GM19238 (cell line): ENCODE results near the gene PTGER2.

Source experiments
- DNase-seq: peaks from one replicate; pipeline ENCODE4 v3.0.0; 2011; ENCODE audit warnings: low spot score; ENCODE audit not compliant: insufficient read length

Gene PTGER2

DNA sequence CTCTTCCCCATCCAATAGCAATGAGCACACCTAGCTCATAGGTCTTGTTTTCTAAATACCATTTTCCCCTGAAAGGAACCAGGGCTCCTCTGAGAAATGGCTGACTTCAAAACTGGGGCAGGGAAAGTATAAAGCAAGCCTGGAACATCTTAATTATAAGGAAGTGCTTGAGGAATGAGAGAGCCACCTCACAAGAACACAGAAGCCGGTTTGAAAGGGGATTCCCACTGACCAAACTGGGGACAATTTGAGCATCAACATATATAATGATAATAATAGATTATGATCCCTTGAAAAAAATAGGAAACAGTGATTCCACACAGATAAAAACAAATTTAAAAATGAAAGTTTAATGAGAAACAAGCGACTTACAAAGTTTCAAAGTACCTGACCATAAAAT lies 22.1 kb downstream of the PTGER2 start:
- no peak for DNase-seq

DNA sequence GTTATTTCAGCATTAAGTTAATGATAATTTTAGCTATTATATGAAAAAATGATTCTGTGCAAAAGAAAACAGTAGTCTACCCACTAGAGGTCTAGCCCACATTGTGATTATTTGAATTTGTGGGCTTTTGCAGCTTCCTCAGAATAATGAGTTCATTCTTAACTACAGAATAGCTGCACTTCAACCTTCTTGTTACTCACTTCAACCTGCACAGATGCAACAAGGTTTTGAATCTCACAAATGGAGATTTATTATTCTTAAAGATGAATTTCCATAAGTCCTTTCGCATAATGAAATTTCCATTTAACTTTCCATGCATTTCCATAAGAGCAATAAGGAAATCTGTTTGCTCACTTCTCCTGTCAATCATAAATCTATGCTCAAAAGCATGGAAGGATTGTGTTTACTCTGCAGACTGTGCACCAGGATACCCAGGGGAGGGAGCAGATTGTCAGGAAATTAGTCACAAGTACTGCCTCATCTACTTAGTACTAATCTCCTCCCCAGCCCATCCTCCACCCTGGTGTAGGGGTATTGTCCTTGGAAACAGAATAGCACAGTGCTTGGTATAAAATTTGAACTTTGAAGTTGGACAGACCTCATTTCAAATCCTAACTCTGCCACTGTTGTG lies 24.1 kb downstream of the PTGER2 start:
- DNase-seq: no peak

DNA sequence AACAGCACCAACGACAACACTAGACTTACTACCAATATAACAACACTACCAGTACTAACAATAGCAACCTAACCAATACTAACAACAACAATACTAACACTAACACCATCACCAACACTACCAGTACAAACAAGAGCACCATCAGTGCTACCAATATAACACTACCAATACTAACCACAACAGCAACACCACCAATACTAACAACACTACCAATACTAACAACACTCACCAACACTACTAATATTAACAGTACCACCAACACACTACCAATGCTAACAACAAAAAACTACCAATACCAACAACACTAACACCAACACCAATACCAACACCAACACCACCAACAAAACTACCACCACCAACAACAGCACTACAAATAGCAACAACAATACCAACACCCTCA lies 25.1 kb downstream of the PTGER2 start:
- DNase-seq: no peak

DNA sequence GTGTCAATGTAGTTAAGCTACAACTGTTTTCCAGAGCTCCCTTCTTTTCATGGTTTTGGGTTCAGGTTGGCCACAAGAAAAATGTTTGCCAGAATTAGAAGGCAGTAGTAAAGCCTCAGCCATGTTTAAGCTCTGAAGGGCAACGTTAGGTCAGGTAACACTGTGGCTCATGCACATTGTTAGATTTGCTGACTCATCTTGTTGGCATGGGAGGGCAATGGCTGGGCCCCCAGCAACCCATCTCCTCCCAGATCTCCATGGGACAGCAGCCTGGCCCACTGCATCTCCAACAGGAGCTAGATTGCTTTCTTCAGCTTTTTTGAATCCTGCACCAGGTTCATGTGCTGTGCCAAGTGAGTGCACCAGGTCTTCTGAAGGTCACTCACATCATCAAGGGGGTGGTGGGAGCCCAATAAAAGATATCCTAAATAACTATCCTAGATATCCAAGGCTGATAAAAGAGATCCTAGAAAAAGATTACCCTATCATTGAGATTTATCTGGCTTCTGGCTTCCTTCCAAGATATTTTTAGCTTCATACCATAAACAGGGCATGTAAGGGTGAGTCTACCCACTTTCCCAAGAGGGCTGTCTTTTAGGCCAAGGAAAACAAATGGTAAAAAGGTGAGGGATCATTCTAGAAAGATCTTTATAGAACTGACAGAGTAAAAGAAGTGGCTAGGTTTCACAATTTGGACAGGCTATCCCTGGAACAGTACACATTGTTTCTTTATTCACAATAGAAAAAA lies 28.9 kb downstream of the PTGER2 start:
- no peak for DNase-seq

DNA sequence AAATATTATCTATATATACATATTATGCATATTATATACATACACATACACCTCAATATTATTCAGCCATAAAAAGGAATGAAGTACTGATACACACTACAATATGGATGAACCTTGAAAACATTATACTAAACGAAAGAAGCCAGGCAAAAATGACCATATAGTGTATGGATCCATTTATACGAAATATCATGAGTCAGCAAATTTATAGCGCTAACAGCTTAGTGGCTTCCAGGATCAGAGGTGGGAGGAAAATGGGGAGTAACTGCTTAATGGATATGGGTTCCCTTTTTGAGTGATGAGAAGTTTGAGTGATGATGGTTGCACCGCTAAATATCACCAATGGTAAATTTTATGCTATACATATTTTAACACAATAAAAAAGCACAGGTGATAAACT lies 32.7 kb downstream of the PTGER2 start:
- no peak for DNase-seq

DNA sequence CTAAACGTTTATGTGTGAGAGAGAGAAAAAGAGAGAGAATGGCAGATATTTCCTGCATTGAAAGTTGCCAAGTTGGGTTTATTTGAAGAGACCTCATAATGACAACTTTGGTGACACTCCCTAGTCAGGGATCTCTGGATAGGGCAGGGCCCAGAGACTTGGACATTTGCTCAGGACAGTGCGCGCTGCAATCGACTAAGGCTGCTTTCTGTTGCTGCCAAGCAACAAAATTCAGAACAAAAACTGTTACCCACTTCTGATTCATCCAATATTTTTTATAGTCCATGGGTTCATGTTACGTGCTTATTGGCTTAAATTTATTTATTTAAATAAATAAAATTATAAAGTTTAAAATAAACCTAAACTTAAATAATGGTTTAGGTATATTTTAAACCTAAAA lies 34.2 kb downstream of the PTGER2 start:
- no peak for DNase-seq

DNA sequence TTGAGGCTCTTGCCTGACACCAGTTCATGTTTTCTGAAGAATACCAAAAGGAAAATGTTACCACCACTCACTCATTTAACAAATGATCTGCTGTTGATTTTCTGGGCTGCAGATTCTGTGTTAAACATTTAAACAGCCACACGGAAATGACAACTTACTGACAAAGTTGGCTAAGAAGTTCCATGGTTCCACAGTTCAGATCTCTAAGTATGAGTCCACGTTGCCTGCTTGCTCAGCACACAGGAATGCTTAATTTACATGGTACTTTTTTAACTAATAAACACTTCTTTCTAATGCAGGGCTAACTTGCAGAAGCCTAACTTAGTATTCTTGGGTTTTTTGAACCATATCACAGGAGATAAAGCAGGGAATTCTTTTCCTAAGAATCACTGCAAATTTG lies 34.7 kb downstream of the PTGER2 start:
- DNase-seq: no peak

DNA sequence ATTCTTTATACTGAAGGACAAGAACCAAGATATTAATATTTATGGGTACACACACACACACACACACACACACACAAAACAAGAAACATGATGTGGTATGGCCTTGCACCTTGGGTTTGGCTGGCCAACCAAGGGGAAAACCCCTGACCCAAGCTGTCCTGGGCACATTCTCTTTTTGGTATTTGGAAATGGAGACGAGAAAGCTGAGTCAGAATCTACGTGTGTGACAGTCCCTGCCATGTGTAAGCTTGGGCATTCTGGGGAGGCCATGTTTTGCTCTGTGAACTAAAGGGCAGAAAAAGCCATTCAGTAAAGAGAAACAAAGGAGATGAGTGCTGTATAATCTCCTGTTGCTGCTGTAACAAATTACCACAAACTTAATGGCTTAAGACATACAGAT lies 35.6 kb downstream of the PTGER2 start:
- no peak for DNase-seq

DNA sequence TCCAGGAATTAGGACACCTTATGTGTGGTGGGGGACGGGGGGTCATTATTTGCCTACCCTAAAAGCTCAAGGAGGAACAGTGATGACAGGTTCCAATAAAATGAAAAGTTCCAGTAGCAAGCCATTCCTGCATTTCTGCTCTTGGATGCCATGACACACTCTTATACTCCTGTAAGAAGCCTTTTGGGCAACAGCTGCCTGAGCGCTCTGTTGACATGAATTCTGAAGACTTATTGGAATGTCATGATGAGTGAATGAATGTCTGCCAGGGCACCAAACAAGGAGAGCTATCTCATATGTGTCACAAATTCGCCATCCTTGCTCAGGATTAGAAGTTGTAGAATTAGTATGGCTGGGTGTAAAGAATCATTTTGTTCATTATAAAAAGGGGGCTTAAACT lies 36.3 kb downstream of the PTGER2 start:
- DNase-seq: no peak

DNA sequence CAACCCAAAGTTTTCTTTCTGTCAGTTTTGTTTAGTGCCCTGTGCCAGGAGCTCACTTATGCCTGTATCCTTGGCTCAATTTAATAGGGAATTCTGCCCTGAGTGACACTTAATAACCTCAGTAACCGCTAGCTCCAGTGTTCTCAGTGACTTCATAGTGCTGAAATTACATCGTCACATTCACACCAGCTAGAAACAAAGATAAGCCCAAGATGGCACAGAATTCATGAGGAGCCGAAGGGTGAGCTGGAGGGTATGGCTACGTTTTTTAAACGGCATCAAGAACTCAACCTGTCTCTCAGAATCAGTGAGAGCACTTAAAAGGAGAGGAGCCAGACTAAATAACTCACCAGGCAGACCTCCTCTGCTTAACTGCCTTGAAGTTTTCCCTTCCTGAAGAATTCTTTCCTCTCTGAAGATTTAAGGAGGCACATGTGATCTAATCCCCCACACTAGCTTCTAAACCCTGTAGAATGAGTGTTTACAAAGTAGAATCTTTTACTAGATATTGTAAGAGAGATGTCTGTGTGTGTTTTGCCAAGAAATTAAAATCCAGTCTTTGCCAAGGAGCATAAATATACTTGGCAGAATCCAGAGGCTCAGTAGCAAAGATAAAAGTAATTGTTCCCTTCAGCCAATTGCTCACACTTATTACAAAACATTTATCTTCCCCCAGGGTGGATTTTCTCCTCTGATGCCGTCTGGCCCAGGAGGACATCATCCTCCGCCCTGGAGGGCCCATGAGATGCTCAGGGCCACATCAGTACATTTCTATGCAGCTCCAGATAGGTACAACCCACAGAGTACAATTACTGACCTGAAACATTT lies 37.3 kb downstream of the PTGER2 start:
- DNase-seq: no peak

DNA sequence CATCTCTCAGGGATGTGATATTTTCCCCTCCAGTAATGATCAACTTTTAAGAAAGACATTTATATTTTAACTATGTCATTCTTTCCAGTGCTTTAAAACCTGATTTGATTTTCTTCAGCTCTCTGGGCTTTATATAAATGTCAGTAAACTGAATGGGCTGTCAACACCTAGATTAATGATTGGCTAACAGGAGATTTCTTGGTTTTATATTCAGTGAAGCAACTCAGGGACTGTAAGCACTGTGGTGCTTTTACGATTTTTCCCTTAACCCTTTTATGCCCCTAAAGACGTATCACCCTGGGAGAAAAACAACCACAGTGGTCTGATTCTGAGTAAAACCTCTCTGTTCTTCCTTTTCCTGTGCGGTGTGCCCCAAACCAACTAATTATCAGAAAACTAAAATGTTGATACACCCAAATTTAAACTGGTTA lies 38.0 kb downstream of the PTGER2 start:
- DNase-seq: no peak

DNA sequence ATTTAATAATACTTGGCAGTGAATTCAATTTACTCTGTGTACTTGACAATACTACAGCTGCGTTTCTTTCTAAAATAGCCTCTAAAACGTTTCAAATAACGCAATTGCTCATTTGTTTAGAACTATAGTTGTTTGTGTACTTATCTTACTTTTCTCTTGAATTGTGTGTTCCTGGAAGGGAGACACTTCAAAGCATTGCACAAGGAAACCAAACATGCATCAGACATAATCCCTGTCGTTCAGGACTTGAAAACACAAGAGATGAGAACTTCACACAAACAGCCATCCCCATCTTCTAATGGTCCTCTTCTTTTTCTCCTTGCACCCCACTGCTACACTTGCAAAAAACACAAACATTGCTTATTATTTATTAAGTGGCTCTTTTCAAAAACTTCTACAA lies 38.5 kb downstream of the PTGER2 start:
- DNase-seq: no peak

DNA sequence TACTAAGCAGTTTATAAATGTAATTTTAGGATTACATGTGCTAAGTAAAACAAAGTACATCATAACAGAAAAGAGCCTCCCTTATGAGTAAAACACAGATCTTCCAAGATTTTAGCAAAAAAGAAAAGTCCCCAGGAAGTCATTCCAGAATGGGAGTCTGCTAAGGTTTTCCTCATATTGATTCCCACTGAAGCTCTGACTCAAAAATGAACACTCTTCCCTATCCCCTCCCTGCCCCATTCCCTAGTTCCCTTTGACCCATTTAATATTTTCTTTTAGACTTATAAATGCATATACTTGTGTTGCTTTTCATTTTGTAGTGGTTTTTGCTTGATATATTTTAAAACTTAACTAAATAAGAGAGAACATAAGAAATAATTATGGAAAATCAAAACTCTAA lies 40.1 kb downstream of the PTGER2 start:
- DNase-seq: no peak

DNA sequence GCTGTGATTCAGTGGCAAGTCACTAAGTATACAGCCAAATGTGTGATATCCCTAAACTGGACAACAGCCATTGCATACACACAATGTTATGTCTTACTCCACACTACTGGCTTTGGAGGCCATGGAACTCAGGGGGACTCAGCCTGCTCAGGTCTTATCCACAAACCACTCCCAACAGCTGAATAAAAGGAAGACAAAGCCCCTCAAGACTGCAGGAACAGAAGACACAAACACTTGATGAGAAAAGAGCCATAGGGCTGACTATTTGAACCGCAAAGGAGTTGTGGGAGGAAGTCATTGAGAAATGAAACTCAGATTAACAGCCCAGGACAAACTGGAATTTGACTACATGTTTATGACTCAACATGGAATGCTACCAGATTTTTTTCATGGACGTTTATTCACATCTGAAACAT lies 40.9 kb downstream of the PTGER2 start:
- no peak for DNase-seq

DNA sequence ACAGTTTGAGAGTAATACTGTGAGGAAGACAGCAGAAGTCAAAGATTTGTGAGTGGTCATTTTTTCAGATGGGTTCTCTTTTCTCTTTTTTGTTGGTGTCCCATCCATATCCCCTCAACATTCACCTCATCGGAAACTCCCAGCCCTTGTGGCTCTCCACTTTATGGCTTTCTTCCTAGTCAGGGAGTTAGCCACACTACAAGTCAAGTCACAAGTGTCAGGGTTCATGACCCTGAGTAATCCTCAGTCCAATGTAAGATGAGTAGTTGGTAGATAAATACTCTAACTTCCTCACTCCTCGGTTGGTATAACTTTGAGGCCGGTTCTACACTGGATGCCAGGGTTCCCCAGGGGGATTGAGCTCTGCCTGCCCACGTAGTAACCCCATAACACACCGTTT lies 41.4 kb downstream of the PTGER2 start:
- DNase-seq: no peak

DNA sequence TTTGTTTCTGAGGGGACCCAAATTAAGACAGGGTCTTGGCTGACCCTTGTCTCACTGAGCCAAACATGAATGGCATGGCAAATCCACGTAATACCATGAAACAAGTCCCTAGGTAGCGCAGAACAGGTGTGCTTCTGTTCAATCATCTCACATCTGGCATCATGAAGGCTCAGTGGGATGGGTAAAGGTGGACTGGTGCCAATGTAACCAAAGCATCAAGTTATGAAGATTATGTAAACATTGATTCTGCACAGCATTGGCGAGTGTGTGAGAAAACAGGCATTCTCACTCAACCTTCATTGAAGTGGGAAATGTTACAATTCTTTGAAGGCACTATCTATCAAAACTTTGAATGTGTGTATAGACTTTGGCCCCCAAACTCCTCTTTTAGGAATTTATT lies 41.9 kb downstream of the PTGER2 start:
- no peak for DNase-seq

DNA sequence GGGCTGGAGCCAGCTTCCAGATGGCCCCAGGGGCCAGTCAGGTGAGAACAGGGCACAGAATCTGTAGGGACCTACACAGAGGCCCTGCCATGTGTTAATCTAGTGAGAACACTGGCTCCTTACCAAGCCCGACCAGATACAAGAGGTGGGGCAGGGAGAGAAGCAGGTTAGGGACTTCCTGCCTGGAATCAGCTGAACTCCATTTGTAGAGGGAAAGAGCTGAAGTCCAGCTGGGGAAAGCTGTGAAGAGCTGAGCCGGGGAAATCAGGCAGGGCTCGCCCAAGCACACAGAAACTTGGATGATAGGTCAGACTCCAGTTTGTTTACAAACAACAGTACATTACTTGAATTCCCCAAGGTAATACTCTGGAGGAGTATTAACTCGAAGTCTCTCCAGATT lies 46.7 kb downstream of the PTGER2 start:
- DNase-seq: no peak

DNA sequence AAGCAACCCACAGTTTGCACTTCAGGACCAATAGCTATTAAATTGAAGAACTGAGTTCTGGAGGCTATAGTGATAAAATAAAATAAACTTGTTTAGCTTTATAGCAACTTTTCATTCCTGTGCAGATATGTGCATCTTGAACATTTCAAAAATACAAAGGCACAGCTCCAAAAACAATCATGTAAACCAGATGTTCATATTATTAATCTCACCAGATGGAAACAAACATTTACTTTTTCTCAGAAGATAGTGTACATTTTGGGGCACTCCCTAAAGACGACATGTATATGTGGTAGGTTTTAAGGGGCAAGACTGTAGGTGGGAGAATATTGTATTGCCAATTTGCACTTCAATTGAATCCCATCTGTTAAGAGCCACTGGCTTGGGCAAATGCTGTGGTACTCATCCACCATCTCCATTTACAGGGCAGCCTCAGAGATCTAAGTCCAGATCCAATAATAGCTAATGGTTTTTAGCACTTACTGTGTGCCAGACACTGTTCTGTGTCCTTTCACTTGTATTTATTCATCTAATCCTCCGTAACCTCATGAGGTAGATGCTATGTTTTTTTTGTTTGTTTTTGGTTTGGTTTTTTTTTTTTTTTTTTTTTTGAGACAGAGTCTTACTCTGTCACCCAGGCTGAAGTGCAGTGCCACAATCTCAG lies 49.1 kb downstream of the PTGER2 start:
- DNase-seq: no peak

DNA sequence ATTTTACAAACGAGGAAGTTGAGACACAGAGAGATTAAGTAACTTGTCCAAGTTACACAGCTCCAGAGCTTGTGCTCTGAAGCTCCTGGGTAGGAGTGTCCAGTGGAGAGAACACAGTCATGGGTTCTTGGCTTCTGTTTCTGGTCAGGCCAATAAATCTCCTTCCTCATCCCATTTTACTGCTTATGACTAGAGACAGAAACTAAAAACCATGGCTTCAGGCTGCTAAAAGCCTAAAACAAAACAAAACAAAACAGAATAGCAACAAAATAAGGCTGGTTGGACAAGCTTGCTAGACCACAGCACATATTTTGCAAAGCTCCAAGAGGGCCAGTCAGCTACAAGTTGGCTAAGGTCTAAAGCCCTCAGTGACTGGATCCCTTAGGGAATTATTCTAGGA lies 49.8 kb downstream of the PTGER2 start:
- DNase-seq: no peak

DNA sequence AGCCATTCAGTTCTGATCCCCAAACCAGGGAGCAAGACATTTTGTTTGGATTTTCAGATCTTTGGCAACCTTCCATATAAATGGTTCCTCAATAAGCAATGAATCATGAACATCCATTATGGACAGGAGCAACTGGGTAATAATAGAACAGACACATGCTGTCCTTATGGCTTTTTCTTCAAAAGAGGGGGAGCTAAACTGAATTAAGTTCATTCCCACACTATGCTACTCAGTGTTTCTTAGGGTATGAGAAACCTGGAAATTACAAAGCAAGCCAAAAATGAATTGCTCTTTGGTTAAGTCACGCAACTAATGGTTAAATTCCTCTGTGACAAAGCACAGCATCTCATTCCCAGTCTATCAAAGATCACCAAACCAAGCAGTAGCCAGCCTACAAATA lies 51.0 kb downstream of the PTGER2 start:
- no peak for DNase-seq

DNA sequence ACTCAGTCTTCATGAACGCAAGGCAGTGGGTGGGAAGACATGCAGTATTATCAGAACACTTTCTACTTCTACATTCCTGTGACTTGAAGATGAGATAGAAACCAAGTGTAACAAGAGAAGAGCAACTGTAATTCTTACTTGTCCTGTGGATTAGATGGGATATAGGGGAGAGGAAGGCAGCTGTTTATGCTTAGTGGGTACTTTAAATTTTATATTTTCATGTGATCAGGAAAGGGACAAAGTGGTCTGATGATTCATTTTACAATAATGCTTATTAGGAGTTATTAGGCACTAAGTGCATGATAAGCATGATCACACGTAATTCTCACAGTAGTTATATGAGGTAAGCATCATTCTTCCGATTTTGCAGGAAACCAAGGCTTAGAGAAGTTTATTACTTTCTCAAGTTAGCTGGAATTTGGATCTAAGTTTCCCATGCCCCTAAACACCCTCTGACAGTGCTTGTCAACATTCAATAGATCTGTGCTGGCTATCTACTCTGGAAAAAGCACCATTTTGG lies 52.7 kb downstream of the PTGER2 start:
- DNase-seq: no peak
